Activated T-cell treated with anti-CD3 and anti-CD28 coated beads for 24 hours (primary cell): ENCODE data around the gene CBX8.

Experiments used
- DNase-seq: peaks from one replicate; pipeline ENCODE4 v3.0.0-alpha.2; 2020; ENCODE audit warnings: low read depth

CBX8 gene

DNA sequence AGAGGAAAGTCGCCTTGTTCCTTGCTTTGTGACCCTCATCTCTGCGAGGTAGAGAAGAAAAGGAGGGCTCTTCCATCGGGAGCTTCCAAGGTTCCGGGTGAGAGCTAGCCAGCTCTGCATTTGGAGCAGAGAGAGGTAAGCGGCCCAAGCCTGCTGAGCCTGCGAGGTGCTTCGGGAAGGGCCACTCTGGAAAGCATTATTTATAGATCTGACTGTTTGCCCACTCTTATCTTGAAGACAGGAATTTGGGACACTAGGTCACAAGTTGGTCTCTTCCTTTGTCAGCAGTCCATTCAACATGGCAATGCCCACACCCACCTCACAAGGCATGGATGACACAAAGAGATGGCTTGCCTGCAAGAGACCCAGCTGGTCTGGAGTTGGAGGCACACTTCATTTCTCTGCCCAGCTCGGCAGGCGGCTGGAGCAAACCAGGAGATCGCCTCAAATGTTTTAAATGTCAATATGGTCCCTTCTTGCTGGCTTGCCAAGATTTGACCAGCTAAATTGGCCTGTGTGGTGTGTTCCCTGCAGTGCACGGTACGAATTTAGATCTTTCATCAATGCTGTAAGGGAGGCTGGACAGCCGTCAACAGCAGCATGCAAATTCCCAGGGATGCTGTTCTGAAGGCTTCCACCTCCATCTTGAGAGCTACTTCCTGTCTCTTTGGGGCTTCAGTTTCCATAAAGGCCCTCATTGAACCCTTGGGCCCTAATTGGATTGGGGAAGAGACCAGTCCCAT is 22.8 kb upstream of the CBX8 start:
- no peak for DNase-seq

DNA sequence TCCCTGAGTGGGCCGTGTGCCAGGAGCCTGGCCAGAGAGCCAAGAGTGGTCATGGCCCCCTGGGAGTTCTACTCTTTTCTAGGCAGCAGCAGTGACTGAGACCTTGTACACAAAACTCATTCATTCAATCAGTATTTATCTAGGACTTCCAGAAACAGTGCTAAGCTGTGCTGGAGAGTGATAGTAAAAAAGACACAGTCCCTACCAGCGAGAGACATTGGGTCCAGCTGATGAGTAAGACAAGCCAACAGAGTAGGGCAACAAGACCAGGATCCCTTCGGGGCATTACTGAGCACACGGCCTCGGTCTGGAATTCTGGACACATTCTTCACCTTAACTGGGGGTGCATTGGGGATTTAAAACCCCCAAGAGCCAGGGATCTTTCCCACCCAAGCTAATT is 22.2 kb upstream of the CBX8 start:
- no peak for DNase-seq

GRCh38 chr17:79818026-79818758 is 21.3 kb upstream of the CBX8 start:
- DNase-seq = no peak

DNA sequence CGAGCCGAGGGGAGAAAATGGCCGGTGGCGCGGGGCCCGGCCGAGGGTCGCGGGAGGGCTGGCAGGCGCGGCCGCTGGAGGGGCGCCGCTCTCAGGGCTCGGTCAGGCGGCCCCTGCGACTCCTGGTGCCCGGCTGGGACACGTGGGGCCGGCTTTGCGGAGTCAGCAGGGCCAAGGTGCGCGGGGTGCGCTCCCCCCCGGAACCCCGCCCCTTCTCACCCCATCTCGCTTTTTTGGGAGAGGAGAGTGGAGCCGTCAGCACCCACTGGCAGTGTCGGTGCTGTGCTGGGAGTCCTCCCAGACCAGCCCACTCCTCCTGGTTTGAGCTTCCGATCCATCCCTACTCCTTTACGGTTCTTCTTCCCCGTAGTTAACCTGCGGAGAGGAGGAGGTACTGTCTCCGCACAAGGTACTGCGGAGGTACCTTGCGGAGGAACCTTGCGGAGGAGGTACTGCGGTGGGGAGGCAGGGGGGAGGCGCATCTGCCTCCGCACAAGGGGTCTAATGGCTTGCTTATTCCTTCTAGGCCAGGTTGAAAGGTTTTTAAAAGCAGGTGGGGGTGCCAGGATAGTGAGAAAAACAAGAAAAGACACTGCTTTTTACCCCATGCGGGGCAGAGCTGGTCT is 19.1 kb upstream of the CBX8 start:
- no peak for DNase-seq

DNA sequence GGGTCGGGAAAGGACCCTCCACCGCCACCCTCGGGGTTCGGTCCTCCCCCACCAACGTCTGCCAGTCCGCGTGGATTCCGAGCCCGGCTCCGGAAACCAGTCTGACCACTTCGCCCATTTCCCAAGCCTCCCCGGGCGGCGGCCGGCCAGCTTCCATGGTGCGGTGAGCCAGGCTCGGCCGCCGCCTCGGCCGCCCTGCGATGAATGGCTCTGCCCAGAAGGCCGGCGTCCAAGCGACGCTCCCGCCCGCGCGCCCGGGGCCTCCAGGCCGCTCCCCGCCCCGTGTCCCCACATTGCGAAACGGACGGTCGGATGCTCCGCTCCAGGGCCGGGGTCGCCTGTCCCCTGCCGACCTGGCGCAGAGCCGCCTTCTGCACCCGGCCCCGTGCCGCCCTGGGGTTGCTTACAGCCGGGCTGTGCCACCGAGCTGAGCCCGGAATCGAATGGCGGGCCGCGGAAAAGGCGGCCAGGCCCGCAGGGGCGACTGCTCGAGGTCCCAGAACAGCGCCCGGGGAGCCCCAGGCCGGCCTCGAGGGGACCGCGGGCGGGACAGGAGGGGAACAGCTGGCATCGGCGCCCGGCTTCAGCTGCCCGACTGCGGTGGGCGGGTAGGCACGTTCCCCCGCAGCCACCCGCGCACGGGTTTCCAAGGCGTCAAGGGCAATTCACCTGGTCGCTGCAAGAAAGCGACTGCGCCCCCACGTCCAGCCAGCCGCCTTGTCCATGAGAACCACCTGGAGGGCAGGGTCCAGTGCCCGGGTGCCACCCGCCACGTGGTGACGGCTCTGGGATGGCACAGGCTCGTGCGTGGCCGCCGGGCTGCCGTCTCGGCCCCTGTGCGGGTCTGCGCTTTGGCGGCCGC is 18.3 kb upstream of the CBX8 start:
- no peak for DNase-seq

- no peak for DNase-seq
Observed at GRCh38 chr17:79814127-79814973, 17.5 kb upstream of the CBX8 start.

GRCh38 chr17:79813297-79814126 is 16.6 kb upstream of the CBX8 start:
- no peak for DNase-seq

DNA sequence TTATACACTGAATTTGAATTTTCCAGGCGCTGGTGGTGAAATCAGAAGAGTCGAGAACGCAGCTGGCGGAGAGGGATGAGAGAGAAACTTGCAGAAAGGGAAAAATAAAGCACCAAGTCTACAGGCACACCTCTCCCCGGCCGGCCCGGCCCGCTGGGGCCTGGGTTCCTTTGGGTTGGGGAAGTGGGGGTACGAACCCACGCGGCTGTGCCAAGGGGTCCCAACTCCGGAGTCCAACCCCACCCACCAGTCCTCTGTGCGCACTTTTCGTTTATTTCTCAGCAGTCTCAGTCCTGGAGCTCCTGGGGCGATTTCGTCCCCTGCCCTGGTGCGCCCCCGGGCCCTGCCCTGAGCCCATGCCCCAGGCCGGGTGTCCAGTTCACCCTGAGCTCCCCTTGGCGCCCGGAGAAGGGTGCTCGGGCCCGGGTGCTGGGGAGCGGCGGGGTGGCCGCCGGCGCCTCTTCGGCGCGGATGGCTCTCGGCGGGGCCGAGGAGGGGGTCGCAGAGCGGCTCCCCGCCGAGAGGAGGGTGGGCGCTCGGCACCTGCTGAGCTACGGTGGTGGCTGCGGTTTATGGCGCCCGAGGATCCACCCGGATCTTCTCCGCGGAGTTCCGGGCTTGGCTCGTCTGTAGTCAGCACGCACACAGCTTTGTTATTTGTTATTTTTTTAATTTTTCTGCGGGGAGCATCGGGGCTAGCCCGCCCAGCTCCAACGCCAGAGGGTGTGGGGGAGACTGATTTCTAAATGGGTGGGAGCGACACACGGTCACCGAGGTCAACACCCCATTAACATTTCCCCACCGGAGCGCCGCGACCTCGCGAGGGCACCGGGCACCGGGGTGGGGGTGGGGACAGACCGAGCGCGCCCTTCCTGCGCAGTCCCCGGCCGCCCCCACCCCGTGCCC is 15.7 kb upstream of the CBX8 start:
- no peak for DNase-seq

DNA sequence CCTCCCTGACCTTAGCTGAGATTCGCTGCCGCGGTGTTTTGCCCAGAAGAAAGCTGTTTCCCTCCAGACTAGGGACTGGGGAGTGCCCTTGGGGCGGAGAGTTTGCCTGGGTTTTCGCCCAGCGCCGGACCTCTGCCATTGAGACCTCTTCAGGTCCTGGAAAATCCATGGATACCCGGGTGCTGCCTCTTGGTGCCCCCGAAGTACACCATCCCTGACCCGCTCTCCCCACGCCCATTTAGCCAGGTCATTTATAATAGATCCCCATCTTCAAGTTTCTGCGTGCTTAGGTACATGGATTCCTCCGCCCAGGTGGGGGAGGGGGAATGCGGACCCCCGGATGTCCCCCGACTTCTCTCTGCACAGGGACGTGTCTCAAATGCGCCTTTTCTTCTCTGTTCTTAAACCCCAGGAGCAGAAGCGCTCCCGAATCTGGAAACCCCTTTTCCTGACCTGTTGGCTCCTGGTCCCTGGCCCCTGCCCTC is 15.0 kb upstream of the CBX8 start:
- no peak for DNase-seq

GRCh38 chr17:79811011-79811867 is 14.4 kb upstream of the CBX8 start:
- no peak for DNase-seq

DNA sequence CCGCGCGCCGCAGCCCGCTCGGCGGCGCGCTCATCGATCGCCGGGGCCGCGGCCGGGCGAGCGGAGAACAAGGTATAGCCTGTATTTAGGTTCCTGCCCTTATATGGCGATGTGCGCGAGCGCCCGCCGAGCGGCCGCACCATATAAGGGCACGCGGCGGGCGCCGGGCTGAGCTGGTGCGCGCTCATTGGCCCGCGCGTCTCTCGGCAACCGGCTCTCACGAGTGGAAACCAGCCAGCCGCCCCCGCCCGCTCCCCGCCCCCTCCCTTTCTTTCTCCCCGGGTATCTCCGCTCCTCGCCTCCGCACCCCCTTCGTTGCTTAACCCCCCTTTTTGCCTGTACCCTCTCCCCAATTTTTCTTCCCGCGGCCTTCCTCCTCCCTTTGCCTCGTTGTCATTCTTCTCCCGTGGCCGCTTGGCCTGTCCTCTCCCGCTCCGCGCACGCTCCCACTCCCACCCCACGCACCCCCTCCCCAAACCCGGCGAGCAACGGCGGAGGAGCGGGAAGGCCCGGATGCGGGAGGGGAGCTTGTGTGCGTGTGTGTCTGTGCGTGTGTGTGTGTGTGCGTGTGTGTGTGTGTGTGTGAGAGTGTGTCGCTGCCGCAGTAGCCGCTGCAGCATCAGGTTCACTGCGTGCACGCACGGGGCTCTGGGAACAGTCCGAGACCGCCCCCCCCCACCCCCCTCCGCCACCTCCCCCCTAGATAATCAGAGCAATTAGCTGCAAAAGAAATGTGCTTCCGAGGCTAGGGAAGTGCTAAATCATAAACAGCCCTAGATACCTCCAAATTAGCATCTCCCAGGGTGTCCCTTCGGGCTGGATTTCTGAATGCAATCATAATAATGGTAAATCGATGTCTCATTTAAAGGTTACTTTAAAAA is 13.5 kb upstream of the CBX8 start:
- DNase-seq = peak; percentile 69

GRCh38 chr17:79809530-79810129 is 12.8 kb upstream of the CBX8 start:
- DNase-seq = no peak

DNA sequence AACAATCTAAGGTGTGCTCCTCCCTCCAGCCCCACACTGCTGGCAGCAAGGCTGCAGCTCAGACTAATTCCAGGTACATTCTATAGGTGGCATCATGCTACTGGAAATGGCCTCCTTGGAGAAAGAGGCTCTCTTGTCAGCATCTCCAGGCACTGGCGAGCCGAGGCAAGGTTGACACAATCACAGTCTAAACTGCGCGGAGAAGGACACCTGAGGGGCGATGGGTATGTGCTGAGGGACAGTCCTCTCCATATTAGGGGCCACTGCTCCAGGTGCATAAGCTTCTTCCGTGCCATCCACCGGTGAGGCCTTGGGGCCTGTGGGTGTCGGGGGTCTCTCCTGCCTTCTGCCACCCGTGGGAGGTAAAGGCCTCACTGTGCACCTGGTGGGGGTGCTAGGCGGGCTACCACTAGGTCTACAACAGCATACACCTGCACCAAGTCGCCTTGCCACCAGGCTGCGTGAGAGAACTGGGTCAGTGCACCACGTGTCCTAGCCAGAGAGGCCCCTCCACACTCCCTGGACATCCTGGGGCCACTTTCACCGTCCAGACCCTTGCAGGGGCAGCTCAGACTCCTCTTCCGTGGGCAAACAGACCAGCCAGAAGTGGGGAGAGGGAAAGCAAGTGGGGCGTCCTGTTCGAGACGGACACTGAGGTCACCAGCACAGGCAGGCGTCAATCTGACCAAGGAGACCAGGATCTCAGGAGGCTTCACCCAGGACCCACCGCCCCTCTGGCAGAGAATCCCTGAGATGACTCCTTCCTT is 12.1 kb upstream of the CBX8 start:
- no peak for DNase-seq

DNA sequence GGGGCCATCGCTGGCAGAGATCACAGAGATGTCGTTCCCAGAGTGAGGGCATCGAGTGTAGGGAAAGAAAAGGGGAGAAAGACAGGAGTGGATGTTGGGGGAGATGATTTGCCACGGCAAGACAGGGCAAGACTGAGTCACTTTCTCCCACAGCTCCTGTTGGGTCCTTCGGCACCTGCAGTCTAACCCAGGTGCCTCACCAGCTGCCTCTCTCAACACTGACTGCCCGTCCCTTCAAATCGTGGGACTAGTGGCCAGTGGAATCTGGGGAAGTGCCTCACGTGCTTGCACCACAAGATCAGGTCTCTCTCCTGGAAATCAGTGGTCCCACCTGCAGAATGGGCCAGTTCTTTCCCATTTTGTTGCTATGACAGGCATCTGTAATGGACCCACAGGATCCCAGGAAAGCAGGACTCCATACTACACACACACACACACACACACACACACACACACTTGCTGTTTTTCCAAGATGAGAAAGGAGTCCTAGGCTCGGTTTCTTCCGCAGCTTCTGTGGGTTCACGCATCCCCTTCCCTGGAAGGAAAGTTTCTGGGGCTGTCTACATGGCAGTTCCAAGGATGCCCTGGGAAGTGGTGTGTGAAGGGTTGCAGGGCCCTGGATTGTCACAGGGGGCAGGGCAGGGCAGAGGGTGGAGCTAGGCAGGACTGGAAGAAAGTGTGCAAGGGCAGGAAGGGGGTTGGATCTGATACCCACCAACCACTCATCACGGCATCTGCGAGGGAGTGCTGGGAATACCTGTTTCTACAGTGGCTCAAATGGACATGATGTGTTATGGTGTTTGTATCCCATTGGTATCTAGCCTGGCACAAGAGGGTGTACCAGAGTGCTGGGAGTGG is 10.2 kb upstream of the CBX8 start:
- no peak for DNase-seq

DNA sequence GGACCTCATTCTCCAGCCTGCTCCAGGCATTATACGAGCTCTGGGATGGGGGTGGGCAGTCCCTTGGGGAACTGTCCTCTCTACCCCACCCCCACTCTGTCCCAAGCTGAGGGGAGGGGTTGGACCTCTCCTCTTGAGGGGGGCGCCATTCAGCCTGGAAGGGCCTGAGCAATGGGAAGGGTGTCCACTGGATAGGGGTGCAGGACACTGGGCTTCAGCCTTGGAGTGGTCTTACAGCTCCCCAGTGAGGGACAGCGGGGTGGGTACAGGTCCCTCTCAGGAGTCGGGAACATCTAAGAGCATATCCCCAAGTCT is 9.5 kb upstream of the CBX8 start:
- DNase-seq = no peak
